NB4 (cell line): ENCODE data around the gene WNT9B.

Source experiments
- POLR2A ChIP-seq: IDR thresholded peaks from 2 replicates; pipeline ENCODE4 v1.6.1; 2011; ENCODE audit warnings: mild to moderate bottlenecking; ENCODE audit not compliant: insufficient read length; ENCODE audit errors: extremely low read depth
- TF ChIP-seq, protein P1 (sequence below): IDR thresholded peaks from one replicate; pipeline ENCODE4 v1.5.1; 2012; ENCODE audit warnings: low read depth, low read length

- TF ChIP-seq, protein P1, sequence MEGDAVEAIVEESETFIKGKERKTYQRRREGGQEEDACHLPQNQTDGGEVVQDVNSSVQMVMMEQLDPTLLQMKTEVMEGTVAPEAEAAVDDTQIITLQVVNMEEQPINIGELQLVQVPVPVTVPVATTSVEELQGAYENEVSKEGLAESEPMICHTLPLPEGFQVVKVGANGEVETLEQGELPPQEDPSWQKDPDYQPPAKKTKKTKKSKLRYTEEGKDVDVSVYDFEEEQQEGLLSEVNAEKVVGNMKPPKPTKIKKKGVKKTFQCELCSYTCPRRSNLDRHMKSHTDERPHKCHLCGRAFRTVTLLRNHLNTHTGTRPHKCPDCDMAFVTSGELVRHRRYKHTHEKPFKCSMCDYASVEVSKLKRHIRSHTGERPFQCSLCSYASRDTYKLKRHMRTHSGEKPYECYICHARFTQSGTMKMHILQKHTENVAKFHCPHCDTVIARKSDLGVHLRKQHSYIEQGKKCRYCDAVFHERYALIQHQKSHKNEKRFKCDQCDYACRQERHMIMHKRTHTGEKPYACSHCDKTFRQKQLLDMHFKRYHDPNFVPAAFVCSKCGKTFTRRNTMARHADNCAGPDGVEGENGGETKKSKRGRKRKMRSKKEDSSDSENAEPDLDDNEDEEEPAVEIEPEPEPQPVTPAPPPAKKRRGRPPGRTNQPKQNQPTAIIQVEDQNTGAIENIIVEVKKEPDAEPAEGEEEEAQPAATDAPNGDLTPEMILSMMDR, result no peak
- no peak for TF ChIP-seq POLR2A
Measured at GRCh38 chr17:46878055-46878454, 26.7 kb downstream of the WNT9B start.
